ENCODE data around the gene SLC22A2. TPM values are rescaled to one million over a fixed set of nuclear protein-coding genes. Genes with fewer than 3 reads are reported as not detected.

SLC22A2 gene
- total RNA-seq, 1 experiment from 2014 or later, result not detected

DNA sequence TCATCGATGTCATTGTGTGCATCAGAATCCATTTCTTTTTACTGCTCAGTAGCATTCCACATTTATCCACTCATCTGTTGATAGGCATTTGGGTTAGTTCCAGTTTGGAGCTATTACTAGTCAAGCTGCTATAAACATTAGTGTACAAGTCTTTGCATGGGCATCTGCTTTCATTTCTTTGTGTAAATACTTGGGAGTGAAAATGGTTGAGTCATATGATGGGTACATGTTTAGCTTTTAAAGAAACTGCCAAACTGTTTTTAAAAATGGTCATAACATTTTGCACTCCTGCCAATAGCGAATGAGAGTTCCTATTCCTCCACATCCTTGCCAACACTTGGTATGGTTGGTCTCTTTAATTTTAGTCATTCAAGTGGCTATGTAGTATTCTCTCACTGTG is 21.2 kb upstream of the SLC22A2 start:
- H3K4me1 ChIP-seq (replicated peaks), result no peaks in the 10 kb centered on the region
- no peaks in the 10 kb centered on the region for H3K36me3 ChIP-seq
- no peak overlapping the region for H3K27ac ChIP-seq
- H3K4me3 ChIP-seq, result no peak overlapping the region
- no peaks in the 10 kb centered on the region for H3K9me3 ChIP-seq (replicated peaks)
- no peak for DNase-seq (ENCODE audit: low read depth in 1 of 2, low spot score in 2 of 2)
- no peaks in the 10 kb centered on the region for H3K27me3 ChIP-seq (replicated peaks)

DNA sequence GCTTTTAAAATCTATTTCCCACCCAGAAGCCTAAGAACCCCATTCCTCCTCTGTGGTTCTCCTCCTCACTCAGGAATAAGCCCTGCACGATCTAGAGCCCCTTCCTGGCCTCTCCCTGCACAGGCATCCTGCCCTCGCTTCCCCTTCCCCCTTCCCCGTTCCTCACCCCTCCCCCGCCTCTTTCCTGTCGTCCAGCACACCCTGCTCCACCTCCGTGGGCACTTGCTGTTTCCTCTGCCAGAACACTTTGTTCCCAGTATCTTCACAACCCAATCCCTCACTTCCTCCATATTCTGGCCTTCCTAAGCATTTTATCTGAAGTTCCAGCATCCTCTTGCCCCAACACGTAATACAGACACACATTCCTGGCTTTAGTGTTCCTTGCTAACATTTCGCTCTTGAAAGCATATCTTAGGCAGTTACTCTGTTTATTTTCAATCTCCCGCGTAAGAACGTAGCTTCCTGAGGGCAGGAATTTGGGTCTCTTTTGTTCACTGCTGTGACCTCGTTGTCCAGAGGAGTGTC is 20.2 kb upstream of the SLC22A2 start:
- H3K36me3 ChIP-seq, result no peaks in the 10 kb centered on the region
- no peaks in the 10 kb centered on the region for H3K27me3 ChIP-seq (replicated peaks)
- H3K27ac ChIP-seq, result no peak overlapping the region
- H3K4me3 ChIP-seq, result no peak overlapping the region
- no peaks in the 10 kb centered on the region for H3K4me1 ChIP-seq (replicated peaks)
- no peak for DNase-seq (ENCODE audit: low read depth in 1 of 2, low spot score in 2 of 2)
- no peaks in the 10 kb centered on the region for H3K9me3 ChIP-seq (replicated peaks)

DNA sequence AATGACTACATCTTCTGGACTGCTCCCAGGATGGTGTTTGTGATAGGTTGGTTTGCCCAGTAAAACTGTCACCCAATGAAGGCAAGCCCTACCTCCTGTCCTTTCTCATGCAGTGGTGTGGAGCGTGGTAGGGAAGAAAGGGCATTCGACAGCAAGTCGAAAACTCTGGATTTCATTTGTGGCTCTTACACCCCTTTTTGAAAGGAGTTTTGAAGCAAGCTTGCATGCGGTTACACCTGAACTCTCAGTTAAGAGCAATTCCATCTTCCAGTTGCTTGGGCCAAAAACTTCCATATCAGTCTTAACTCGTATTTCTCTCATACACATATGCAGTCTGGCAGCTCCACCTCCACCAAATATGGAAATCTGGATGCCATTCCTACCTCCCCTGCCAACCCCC is 19.7 kb upstream of the SLC22A2 start:
- Histone ChIP-seq H3K9me3 (replicated peaks) (no peaks in the 10 kb centered on the region), H3K36me3 (no peaks in the 10 kb centered on the region), H3K27me3 (replicated peaks) (no peaks in the 10 kb centered on the region), H3K4me1 (replicated peaks) (no peaks in the 10 kb centered on the region), H3K4me3 (no peak overlapping the region), H3K27ac (no peak overlapping the region)
- DNase-seq (ENCODE audit: low read depth in 1 of 2, low spot score in 2 of 2), result no peak

DNA sequence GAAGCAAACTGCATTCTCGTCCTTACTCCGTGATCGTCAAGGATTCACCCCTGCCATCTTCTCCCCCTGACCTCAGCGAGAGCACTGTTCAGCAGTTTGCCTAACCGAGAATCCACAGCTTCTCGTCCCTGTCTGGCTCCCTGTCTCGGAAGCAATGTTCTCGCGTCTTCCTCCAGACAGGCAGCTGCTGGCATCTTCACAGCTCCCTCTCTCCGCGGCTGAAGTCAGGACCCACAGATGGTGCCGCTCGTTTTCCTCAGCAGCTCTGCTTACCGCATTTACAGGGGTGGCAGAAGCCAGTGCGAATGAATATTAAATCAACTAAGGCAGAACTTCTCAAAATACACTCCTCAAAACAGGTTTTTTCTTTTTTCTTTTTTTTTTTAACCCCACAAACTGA is 18.9 kb upstream of the SLC22A2 start:
- Histone ChIP-seq H3K27ac (no peak overlapping the region), H3K4me3 (no peak overlapping the region), H3K27me3 (replicated peaks) (no peaks in the 10 kb centered on the region), H3K9me3 (replicated peaks) (no peaks in the 10 kb centered on the region), H3K36me3 (no peaks in the 10 kb centered on the region), H3K4me1 (replicated peaks) (no peaks in the 10 kb centered on the region)
- DNase-seq (ENCODE audit: low read depth in 1 of 2, low spot score in 2 of 2), result no peak

DNA sequence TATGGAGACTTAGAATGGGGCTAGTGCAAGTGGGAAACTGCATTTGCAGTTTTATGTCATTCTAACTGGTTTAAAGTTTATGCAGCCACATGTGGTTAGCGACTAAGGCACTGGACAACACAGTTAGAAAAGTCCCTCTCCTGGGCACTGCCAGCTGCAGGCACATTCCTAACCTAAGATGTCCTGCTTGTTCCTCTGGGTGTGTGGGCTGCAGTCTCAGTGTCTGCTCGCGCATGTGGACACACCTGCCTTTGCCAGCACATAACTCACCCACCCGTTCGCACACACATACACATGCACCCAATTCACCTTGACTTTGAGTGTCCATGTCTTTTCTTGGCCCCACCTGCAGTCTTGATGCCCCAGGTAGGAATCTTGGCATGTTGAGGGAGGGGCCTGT is 18.5 kb upstream of the SLC22A2 start:
- Histone ChIP-seq H3K27ac (no peak overlapping the region), H3K4me1 (replicated peaks) (no peaks in the 10 kb centered on the region), H3K36me3 (no peaks in the 10 kb centered on the region), H3K9me3 (replicated peaks) (no peaks in the 10 kb centered on the region), H3K4me3 (no peak overlapping the region), H3K27me3 (replicated peaks) (no peaks in the 10 kb centered on the region)
- no peak for DNase-seq (ENCODE audit: low read depth in 1 of 2, low spot score in 2 of 2)

DNA sequence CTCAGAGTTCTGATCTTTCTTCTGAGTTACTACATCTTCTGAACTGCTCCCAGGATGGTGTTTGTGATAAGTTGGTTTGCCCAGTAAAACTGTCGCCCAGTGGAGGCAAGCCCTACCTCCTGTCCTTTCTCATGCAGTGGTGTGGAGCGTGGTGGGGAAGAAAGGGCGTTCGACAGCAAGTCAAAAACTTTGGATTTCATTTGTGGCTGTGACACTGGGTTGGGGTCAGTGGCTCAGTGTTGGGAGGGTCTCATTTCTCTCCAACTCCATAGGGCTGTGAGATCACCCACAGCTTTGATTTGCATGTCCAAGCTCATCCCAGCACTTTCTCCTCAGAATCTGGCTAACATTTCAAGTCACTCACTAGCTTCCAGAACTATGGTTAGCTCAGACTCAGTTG is 17.5 kb upstream of the SLC22A2 start:
- Histone ChIP-seq H3K4me1 (replicated peaks) (no peaks in the 10 kb centered on the region), H3K27me3 (replicated peaks) (no peaks in the 10 kb centered on the region), H3K36me3 (no peaks in the 10 kb centered on the region), H3K9me3 (replicated peaks) (no peaks in the 10 kb centered on the region), H3K4me3 (no peak overlapping the region), H3K27ac (no peak overlapping the region)
- DNase-seq (ENCODE audit: low read depth in 1 of 2, low spot score in 2 of 2), result no peak

DNA sequence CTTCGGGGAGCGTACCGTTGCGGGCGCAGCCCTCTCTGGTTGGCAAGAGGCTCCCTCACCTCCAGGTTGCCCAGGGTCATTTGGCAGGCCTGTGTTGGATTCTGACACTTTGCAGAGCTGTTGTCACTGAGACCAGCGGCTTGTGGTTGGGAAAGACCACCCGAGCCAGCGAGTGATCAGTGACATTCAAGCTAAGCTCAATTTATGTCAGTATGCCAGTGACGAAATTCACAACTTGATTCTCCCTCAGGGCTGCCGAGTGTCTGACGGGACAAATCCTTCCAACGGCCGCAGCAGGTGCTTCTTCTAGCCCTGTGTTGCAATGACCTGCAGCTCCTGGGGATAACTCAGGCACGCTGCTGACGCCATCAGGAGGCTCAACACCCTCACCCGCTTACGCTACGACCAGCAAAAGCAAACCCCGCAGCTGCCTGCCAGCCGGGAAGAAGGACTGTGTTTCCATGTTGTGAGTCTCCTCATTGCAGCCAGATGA is 16.9 kb upstream of the SLC22A2 start:
- no peak overlapping the region for H3K27ac ChIP-seq
- H3K4me3 ChIP-seq, result no peak overlapping the region
- DNase-seq (ENCODE audit: low read depth in 1 of 2, low spot score in 2 of 2), result no peak
- no peaks in the 10 kb centered on the region for H3K9me3 ChIP-seq (replicated peaks)
- H3K4me1 ChIP-seq (replicated peaks), result no peaks in the 10 kb centered on the region
- no peaks in the 10 kb centered on the region for H3K27me3 ChIP-seq (replicated peaks)
- no peaks in the 10 kb centered on the region for H3K36me3 ChIP-seq

DNA sequence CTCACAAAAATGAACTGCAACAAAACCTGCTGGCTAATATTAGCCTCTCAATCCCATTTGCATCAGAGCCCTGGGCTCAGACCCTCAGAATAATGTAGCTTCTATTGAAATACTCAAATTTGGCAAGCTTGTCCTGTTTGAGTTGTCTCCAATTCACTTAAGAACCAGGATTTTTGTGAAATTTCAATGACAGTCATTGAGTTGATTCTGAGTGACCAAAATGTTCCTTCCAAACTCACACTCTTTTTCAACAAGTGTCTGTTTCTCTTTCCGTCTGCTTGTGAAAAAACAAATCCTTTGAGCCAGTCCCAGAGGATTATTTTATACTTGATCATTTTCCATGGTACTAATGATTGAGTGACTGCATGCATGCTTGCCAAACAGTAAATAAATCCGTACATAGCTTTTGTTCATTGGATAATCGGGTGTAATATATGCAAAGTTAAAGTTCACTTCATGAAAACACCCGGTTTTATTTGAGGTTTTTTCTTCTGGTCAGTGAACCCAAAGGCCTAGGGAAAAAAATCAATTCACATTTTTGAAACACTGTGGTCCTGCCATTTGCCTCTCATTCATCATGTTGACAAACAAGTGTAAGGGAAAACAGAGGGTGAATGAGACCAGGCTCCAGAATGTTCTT is 16.4 kb upstream of the SLC22A2 start:
- no peaks in the 10 kb centered on the region for H3K27me3 ChIP-seq (replicated peaks)
- no peaks in the 10 kb centered on the region for H3K36me3 ChIP-seq
- no peak for DNase-seq (ENCODE audit: low read depth in 1 of 2, low spot score in 2 of 2)
- H3K9me3 ChIP-seq (replicated peaks), result no peaks in the 10 kb centered on the region
- H3K4me3 ChIP-seq, result no peak overlapping the region
- H3K4me1 ChIP-seq (replicated peaks), result no peaks in the 10 kb centered on the region
- no peak overlapping the region for H3K27ac ChIP-seq

DNA sequence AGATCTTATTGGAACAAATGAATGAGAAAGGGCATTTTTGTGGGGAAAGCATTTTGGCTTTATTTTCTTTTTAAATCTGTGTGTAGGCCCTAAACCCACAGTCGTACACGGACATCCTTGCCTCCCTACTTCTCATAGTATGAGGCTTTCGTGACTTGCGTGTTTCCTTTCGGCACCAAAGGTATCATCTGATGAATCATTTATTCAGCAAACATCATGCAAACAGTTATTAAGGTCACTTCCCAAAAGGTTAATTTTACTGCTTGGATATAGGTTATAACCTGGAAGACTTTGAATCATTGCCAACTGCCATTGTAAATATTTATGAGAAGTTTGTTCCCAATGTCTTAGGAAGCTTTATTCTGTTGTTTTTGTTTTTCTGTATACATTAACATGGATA is 15.1 kb upstream of the SLC22A2 start:
- no peak overlapping the region for H3K4me3 ChIP-seq
- H3K36me3 ChIP-seq, result no peaks in the 10 kb centered on the region
- H3K4me1 ChIP-seq (replicated peaks), result no peaks in the 10 kb centered on the region
- no peak for DNase-seq (ENCODE audit: low read depth in 1 of 2, low spot score in 2 of 2)
- H3K9me3 ChIP-seq (replicated peaks), result no peaks in the 10 kb centered on the region; the same call in 1 of the 2 replicates
- H3K27me3 ChIP-seq (replicated peaks), result no peaks in the 10 kb centered on the region
- H3K27ac ChIP-seq, result no peak overlapping the region

DNA sequence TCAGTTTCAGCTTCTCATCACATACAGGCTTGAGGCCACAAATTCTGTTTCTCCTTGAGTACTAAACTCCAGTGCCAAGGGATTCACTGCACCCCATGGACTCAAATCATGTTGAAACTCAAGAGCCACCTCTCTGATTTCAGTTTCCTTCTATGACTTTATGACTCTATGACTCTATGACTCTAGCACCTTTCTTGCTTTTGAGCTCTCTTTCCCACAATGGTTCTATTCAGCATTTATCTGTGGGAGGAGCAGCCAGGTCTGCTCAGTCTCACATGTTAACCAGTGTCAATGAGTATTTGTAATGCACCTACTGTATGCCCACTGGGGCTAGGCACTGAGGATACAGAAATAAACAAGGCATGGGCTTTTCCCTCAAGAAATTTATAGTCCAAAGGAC is 14.6 kb upstream of the SLC22A2 start:
- Histone ChIP-seq H3K27ac (no peak overlapping the region), H3K36me3 (no peaks in the 10 kb centered on the region), H3K27me3 (replicated peaks) (no peaks in the 10 kb centered on the region), H3K4me1 (replicated peaks) (no peaks in the 10 kb centered on the region), H3K9me3 (replicated peaks) (no peaks in the 10 kb centered on the region; the same call in 1 of the 2 replicates), H3K4me3 (no peak overlapping the region)
- no peak for DNase-seq (ENCODE audit: low read depth in 1 of 2, low spot score in 2 of 2)

DNA sequence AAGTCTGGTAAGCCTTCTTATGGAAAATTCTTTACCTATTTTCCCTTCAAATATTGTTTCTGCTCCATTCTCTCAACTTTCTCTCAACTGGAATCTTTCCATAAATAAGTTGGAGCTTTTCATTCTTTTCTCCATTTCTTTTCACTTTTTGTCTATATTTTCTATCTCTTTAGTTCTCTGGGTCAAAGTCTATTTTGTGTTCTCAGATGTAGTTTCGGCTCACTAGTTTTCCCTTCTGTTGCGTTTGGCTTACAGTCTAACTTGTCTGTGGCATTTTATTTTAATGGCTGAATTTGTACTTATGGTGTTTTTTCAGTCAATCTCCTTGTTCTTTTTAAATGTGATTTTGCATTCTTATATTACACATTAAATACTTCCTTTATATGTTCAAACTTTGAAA is 14.1 kb upstream of the SLC22A2 start:
- H3K4me3 ChIP-seq, result no peak overlapping the region
- H3K4me1 ChIP-seq (replicated peaks), result no peaks in the 10 kb centered on the region
- no peaks in the 10 kb centered on the region for H3K36me3 ChIP-seq

DNA sequence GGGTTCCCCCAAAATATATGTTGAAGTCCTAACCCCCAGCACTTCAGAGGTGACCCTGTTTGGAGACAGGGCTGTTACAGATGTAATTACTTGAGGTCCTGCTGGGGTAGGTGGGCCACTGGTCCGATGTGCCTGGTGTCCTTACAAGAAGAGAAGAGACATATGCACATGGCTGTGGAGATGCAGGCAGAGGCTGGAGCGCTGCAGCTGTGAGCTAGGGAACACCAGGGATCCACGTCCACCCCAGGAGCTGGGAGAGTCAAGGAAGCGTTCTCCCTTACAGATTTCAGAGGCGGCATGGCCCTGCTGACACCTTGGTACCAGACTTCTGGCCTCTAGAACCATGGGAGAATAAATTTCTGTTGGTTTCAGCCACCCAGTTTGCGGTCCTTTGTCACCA is 11.7 kb upstream of the SLC22A2 start:
- Histone ChIP-seq H3K4me1 (replicated peaks) (no peaks in the 10 kb centered on the region), H3K4me3 (no peak overlapping the region), H3K27me3 (replicated peaks) (no peaks in the 10 kb centered on the region), H3K36me3 (no peaks in the 10 kb centered on the region), H3K27ac (no peak overlapping the region), H3K9me3 (replicated peaks) (no peaks in the 10 kb centered on the region; the same call in 1 of the 2 replicates)
- no peak for DNase-seq (ENCODE audit: low read depth in 1 of 2, low spot score in 2 of 2)

More for the DNA sequence above, 14.1 kb upstream of the SLC22A2 start:
- no peak overlapping the region for H3K27ac ChIP-seq
- H3K27me3 ChIP-seq (replicated peaks), result no peaks in the 10 kb centered on the region
- H3K9me3 ChIP-seq (replicated peaks), result no peaks in the 10 kb centered on the region; the same call in 1 of the 2 replicates
- no peak for DNase-seq (ENCODE audit: low read depth in 1 of 2, low spot score in 2 of 2)

DNA sequence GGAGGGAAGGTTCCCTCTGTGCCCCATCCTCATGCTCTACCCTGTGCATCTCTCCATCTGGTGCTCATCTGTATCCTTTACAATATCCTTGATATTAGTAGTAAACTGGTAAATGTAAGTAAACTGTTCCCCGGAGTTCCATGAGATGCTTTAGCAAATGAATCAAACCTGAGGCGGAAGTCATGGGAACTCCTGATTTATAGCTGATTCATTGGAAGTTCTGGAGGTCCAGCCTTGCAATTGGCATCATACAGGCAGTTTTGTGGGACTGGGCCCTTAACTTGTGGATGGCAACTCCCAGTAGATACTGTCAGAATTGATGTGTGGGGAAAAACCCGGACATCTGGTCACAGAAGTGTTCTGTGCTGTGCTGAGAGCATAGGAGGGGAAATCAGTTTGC is 11.2 kb upstream of the SLC22A2 start:
- H3K27ac ChIP-seq, result no peak overlapping the region
- no peak overlapping the region for H3K4me3 ChIP-seq
- no peaks in the 10 kb centered on the region for H3K27me3 ChIP-seq (replicated peaks)
- H3K36me3 ChIP-seq, result no peaks in the 10 kb centered on the region
- H3K4me1 ChIP-seq (replicated peaks), result no peaks in the 10 kb centered on the region
- DNase-seq (ENCODE audit: low read depth in 1 of 2, low spot score in 2 of 2), result no peak
- peaks cover 3% of the 10 kb centered on the region; the same call in 1 of the 2 replicates for H3K9me3 ChIP-seq (replicated peaks)

DNA sequence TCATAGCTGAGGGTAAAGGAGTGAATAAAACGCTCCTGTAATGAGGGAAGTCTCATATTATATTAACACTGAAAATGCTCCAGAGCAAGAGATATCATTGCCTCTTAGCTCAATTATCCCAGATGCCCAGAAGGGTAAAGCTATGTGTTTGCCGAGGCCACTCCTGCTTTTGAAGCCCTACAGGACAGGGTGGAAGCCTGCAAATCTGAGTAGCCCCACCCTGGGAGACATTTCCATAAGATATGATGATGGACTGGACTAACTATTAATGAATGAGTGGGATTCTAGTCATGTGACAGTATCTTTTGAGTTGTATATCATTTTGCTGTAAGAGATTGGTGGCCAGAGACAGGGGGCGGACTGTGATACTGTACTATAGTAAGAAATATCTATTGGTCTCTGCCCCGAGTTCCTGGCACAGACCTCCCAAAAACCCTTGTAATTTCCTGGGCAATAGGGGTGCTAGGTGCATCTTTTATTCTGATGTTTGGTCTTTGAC is 10.5 kb upstream of the SLC22A2 start:
- no peak overlapping the region for H3K27ac ChIP-seq
- no peak overlapping the region for H3K4me3 ChIP-seq
- no peak for DNase-seq (ENCODE audit: low read depth in 1 of 2, low spot score in 2 of 2)
- no peaks in the 10 kb centered on the region for H3K4me1 ChIP-seq (replicated peaks)
- no peaks in the 10 kb centered on the region for H3K27me3 ChIP-seq (replicated peaks)
- H3K36me3 ChIP-seq, result no peaks in the 10 kb centered on the region
- H3K9me3 ChIP-seq (replicated peaks), result peaks cover 3% of the 10 kb centered on the region; the same call in 1 of the 2 replicates
